HL-60 (cell line): Measurements from ENCODE around the gene NDFIP1.

ENCODE experiments used
- CTCF ChIP-seq: IDR thresholded peaks from one replicate; pipeline ENCODE4 v1.5.1; 2011; ENCODE audit warnings: low read length, control low read depth, inconsistent platforms; ENCODE audit not compliant: insufficient read depth
- POLR2AphosphoS5 ChIP-seq: IDR thresholded peaks from 2 replicates; pipeline ENCODE4 v1.6.1; 2012; ENCODE audit warnings: low read depth
- REST ChIP-seq: IDR thresholded peaks from 2 replicates; pipeline ENCODE4 v1.6.1; 2012; ENCODE audit warnings: low read depth; ENCODE audit not compliant: insufficient replicate concordance

GRCh38 chr5:142104491-142104890 is 4.1 kb upstream of the NDFIP1 start:
- TF ChIP-seq REST, result no peak
- no peak for TF ChIP-seq POLR2AphosphoS5
- TF ChIP-seq CTCF, result no peak
